NCI-H510A treated with DMSO at 0.1 percent for 48 hours (cell line): ENCODE measurements around the gene RNF151.
"Not testable (repeated sequence)": the region's sequence is repeated elsewhere in the genome, so short reads cannot be mapped to it uniquely, and the experiment has no call there.

Source experiments
- DNase-seq: peaks from one replicate; lab custom pipeline; 2025; lab: John Stamatoyannopoulos, UW

RNF151 gene

DNA sequence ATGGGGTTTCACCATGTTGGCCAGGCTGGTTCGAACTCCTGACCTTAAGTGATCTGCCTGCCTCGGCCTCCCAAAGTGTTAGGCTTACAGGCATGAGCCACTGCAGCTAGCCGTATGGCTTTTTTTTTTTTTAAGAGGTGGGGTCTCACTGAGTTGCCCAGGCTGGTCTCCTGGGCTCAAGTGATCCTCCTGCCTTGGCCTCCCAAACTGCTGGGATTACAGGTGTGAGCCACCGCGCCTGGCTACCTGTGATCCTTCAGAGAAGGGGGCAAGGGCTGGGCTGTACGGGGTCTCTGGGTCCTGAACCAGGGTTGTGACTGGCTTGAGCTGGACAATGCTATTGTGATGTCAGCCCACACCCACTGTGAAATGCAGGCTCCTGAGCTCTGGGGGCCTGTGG is at the start of gene RNF151:
Gene RNF151 (plus strand): TSS at position 397 of the 400 bp plus-strand sequence. CDS start 26 bp downstream, outside the sequence.
- DNase-seq, result no peak

DNA sequence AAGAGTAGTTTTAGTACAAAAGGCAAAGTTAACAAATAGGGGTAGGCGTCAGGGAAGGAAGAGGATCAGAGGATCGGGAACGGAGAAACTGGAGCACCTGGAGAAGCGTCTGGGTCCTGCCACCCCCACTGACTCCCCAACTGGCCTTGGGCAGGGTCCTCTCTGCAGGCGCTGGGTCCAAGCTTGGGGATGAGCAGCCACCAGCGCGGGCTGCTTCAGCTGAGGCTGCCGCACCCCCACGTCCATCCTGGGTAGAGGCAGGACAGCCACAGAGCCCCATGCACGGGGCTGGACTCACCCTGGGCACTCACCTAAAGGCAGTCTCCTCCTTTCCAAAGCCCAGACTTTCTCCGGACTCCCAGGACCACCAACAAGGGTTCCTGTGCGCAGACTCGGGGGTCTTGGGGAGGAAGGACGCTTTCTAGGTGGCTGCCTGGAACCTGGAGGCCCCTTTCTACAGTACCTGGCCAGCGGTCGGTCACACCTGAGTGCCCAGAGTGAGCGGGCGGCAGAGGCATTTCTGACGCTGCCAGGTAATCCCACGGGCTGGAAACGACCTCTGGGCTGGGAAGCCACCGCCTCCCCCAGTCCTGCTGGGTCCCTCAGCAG is 49.5 kb upstream of the RNF151 start:
- no peak for DNase-seq

- DNase-seq, result no peak
Observed at GRCh38 chr16:1917665-1918350, 48.8 kb upstream of the RNF151 start.

DNA sequence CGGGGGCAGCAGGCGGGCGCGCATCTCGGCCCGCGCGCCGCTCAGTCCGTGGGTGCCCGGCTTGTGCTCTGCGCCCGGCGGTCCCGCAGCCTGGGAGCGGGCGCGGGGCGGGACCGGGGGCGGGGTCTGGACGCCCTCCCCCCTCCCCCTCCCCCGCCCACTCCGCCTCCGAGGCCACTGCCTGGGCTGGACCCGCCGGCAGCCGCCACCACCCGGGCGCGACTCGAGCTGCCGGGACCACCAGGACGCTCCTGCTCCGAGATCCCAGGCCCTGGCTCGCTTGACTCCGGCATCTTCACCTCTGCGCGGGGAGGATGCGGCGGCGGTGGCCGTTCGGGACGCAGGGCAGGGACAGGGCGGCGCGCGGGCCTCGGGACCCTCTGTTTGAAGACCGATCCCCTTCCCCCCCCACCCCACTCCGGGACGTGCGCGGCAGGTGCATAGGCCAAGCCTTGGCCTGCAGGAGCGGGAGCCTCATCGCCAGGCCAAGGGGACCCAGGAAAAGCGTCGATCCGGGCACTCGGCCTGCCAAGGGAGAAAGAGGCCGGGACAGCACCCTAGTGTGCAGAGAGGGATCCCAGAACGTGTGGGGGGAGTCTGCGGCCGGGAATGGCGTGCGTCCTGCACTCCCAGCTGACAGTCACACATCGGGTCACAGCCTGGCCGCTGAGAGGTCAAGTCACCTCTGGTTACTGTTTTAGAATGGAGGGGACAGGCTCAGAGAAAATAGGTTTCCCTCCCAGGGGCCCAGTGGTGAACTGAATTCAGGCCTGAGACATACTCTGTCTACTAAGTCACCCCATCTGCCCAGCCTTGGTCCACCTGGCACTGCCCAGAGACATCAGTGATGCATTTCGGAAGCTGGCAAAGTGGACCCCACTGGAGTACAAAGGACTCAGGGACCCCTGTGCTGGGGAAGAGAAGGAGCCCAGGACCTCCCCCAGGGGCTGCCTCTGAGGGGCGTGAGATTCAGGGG is 48.0 kb upstream of the RNF151 start, which contains the start of gene HS3ST6:
Gene HS3ST6 (minus strand): TSS at position 65 of the 976 bp plus-strand sequence. CDS start 92 bp downstream, outside the sequence.
- no peak for DNase-seq

GRCh38 chr16:1919327-1919998 is 47.2 kb upstream of the RNF151 start:
- no peak for DNase-seq

- not testable (repeated sequence) for DNase-seq
Observed at GRCh38 chr16:1920122-1920521, 46.5 kb upstream of the RNF151 start.

- no peak for DNase-seq
Observed at GRCh38 chr16:1920727-1921171, 45.9 kb upstream of the RNF151 start.

DNA sequence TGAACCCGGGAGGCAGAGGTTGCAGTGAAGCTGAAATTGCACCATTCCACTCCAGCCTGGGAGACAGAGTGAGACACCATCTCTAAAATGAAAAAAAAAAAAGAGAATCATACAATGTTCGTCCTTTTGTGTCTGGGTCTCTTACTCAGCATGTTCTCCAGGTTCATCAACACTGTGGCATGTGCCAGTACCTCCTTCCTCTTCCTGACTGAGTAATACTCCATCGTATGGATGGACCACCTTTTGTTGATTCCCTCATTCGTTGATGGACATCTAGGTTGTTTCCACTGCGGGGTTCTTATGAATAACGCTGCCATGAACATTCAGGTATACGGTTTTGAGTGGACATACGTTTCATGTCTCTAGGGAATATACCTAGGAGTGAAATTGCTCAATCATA is 44.3 kb upstream of the RNF151 start:
- DNase-seq, result no peak

GRCh38 chr16:1923299-1924034 is 43.2 kb upstream of the RNF151 start:
- no peak for DNase-seq

DNA sequence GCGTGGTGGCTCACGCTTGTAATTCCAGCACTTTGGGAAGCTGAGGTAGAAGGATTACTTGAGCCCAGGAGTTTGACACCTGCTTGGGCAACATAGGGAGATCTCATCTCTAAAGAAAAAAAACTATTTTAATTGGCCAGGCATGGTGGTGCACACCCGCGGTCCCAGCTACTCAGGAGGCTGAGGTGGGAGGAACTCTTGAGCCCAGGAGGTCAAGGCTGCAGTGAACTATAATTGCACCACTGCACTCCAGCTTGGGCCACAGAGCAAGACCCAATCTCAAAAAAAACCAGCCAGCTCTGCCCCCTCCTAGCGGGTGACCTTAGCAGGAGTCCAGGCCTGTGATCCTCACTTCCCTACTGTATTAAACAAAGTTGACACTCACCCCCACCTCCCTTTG is 42.6 kb upstream of the RNF151 start:
- DNase-seq, result no peak

- DNase-seq, result no peak
Observed at GRCh38 chr16:1926271-1926670, 40.4 kb upstream of the RNF151 start.

DNA sequence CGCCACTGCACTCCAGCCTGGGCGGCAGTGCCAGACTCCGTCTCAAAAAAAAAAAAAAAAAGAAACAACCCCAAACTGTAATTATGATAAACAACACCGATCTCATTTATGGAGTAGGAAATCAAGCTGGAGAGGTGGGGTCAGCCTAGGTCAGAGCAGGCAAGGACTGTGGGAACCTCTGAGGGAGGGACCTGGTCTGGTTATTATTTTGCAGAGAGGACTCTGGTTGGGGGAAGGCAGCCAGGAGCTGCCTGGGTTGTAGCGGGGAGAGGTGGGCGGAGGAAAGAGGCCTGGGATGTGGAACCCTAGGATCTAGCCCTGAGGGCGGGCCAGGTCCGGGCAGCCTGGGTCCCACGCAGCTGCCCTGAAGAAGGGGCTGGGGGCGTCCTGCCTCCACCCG is 37.6 kb upstream of the RNF151 start:
- no peak for DNase-seq

GRCh38 chr16:1929578-1930337 is 36.9 kb upstream of the RNF151 start:
- DNase-seq, result peak; percentile 51

- DNase-seq, result no peak
Observed at GRCh38 chr16:1930338-1930720, 36.3 kb upstream of the RNF151 start.

GRCh38 chr16:1932050-1933028 is 34.3 kb upstream of the RNF151 start:
- no peak for DNase-seq

- no peak for DNase-seq
Observed at GRCh38 chr16:1933097-1933661, 33.5 kb upstream of the RNF151 start.

DNA sequence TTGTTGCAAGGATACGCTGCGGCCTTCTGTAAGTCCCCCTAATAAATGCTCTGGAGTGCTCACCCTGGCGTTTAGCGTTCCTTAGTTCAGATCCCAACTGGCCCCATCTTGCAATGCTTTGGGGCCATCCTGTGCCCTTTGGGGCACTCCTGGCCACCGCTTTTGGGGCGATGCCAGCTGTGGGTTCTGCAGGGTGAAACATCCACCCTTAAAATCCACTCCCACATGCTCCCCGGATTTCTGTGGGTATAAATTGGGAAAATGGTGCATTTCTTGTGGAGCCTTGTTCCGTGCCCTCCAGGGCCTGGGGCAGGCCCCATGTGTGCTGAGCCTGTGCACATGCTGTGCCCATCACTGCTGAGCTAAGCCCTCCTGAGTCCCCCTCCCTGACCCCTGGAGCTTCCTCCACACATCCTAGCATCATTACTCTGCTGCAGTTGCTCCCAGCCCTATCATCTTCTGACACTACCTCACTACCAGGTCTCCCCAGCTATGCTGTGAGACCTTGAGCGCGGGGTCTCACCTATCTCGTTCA is 29.6 kb upstream of the RNF151 start:
- DNase-seq, result no peak

DNA sequence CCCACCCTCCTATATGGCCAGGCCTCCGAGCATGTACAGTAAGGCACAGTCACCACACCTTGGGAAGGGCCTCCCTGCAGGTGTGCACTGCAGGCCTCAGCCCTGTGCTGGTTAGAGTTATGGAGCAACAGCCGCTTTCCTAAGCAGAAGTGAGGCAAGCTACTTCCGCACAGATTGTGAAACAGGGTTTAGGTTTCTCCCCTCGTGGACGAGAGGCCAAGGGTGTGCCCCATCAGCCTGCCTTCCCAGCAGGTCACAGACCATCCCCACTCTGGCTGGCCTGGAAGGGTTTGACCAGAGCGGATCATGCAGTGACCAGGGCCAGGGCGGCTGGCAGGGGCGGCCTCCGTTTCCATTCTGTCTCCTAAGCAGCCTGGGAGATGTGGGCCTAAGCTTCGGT is 28.3 kb upstream of the RNF151 start:
- DNase-seq, result no peak

GRCh38 chr16:1938910-1939309 is 27.7 kb upstream of the RNF151 start:
- no peak for DNase-seq
